H1 (cell line): ENCODE results near the gene CPNE5. TPM values are rescaled to one million over a fixed set of nuclear protein-coding genes. Genes with fewer than 3 reads are reported as not detected.

Experiments
- CTCF ChIA-PET: fragments of 300-600 bp; sonication (Branson Sonifier 250); formaldehyde crosslinking; loops from one replicate; lab custom pipeline; 2021; ENCODE audit not compliant: partially characterized antibody; lab: Charles Lee
- POLR2A ChIA-PET: fragments of 300-600 bp; sonication (Branson Sonifier 250); formaldehyde crosslinking; loops from one replicate; lab custom pipeline; 2021; ENCODE audit warnings: inconsistent platforms; ENCODE audit not compliant: partially characterized antibody; lab: Charles Lee
- DNase-seq, 2 experiments: peaks; one replicate each; pipeline versions ENCODE4 v3.0.0 to v3.0.0-alpha.2; 2010 to 2022; ENCODE audit warnings: low spot score in 2 of 2, low read depth in 1 of 2, mixed read lengths in 1 of 2
- FAIRE-seq: peaks from 2 replicates; lab custom pipeline; 2011; peaks lifted over from hg19 to GRCh38; lab: Jason Lieb, UNC
- H2AFZ ChIP-seq: 2 replicates; pipeline ENCODE4 v1.8.1; 2012; ENCODE audit warnings: low read length, inconsistent platforms
- H2AK5ac ChIP-seq: 2 replicates; pipeline ENCODE4 v1.6.1; 2013; ENCODE audit warnings: low read depth, low read length
- H2BK120ac ChIP-seq: replicated peaks from 2 replicates; pipeline ENCODE3; 2013; ENCODE audit warnings: low read depth, low read length, inconsistent platforms
- H2BK12ac ChIP-seq: 2 replicates; pipeline ENCODE4 v1.6.1; 2013; ENCODE audit warnings: low read depth, low read length
- H2BK15ac ChIP-seq: 2 replicates; pipeline ENCODE4 v1.6.1; 2013; ENCODE audit warnings: low read length
- H2BK20ac ChIP-seq: 2 replicates; pipeline ENCODE4 v1.6.1; 2013; ENCODE audit warnings: low read length
- H2BK5ac ChIP-seq: 2 replicates; pipeline ENCODE4 v1.6.1; 2013; ENCODE audit warnings: low read depth, low read length
- H3K14ac ChIP-seq: 2 replicates; pipeline ENCODE4 v1.6.1; 2013; ENCODE audit warnings: inconsistent platforms; ENCODE audit not compliant: insufficient read length
- H3K18ac ChIP-seq: 2 replicates; pipeline ENCODE4 v1.6.1; 2013; ENCODE audit warnings: low read length; ENCODE audit errors: extremely low read depth
- H3K23ac ChIP-seq: 2 replicates; pipeline ENCODE4 v1.6.1; 2013; ENCODE audit warnings: inconsistent platforms; ENCODE audit not compliant: insufficient read length
- H3K23me2 ChIP-seq: 2 replicates; pipeline ENCODE4 v1.6.1; 2013; ENCODE audit warnings: low read depth, low read length
- H3K27ac ChIP-seq: 2 replicates; pipeline ENCODE4 v1.6.1; 2011; ENCODE audit warnings: low read depth, low read length, inconsistent platforms
- H3K27me3 ChIP-seq, 4 experiments: replicated peaks in 1 of 4; 1 replicate in 1 of 4; 2 replicates in 3 of 4; pipeline versions ENCODE4 v1.6.1 to v1.8.1; 2011 to 2013; ENCODE audit warnings: low read length in 3 of 4, mild to moderate bottlenecking in 3 of 4, inconsistent platforms in 2 of 4, mixed read lengths in 2 of 4, moderate library complexity in 1 of 4; ENCODE audit not compliant: control insufficient read depth in 3 of 4, insufficient read depth in 3 of 4; ENCODE audit errors: extremely low read depth in 1 of 4
- H3K36me3 ChIP-seq, 4 experiments: 2 replicates each; pipeline versions ENCODE4 v1.6.1 to v1.8.1; 2011 to 2013; ENCODE audit warnings: mild to moderate bottlenecking in 4 of 4, low read length in 3 of 4, moderate library complexity in 2 of 4, control low read depth in 1 of 4, inconsistent platforms in 1 of 4; ENCODE audit not compliant: insufficient read depth in 4 of 4, control insufficient read depth in 2 of 4
- H3K4ac ChIP-seq: replicated peaks from 2 replicates; pipeline ENCODE3; 2013; ENCODE audit warnings: low read length, low read depth, mixed read lengths, inconsistent platforms; ENCODE audit not compliant: insufficient read length
- H3K4me1 ChIP-seq, 4 experiments: replicated peaks in 1 of 4; 1 replicate in 1 of 4; 2 replicates in 3 of 4; pipeline versions ENCODE4 v1.6.1 to v1.8.1; 2011 to 2013; ENCODE audit warnings: low read length in 3 of 4, inconsistent platforms in 2 of 4, mixed read lengths in 1 of 4; ENCODE audit not compliant: insufficient read depth in 4 of 4, control insufficient read depth in 3 of 4
- H3K4me2 ChIP-seq, 2 experiments: 2 replicates each; pipeline versions ENCODE4 v1.6.1 to v1.8.1; 2011 to 2013; ENCODE audit warnings: low read depth in 2 of 2, low read length in 2 of 2, control low read depth in 1 of 2, inconsistent platforms in 1 of 2, mild to moderate bottlenecking in 1 of 2; ENCODE audit not compliant: insufficient read depth in 1 of 2
- H3K4me3 ChIP-seq, 4 experiments: fragments of 200-600, 300-600 bp in 1 of 4; sonication (generic), shearing (Covaris generic), sonication (Bioruptor Twin) in 1 of 4; 2 replicates each; pipeline versions ENCODE4 v1.5.1 to v1.8.1; 2011 to 2016; ENCODE audit warnings: low read length in 4 of 4, low read depth in 3 of 4, control low read depth in 2 of 4, inconsistent platforms in 2 of 4, mild to moderate bottlenecking in 2 of 4, mixed read lengths in 1 of 4, moderate library complexity in 1 of 4; ENCODE audit not compliant: insufficient read depth in 2 of 4; ENCODE audit errors: extremely low read depth in 1 of 4
- H3K56ac ChIP-seq: replicated peaks from 2 replicates; pipeline ENCODE3; 2013; ENCODE audit warnings: low read depth, mild to moderate bottlenecking, mixed read lengths, low read length, inconsistent platforms; ENCODE audit not compliant: insufficient read length
- H3K79me1 ChIP-seq: 2 replicates; pipeline ENCODE4 v1.6.1; 2013; ENCODE audit warnings: low read depth, low read length, control low read depth
- H3K79me2 ChIP-seq, 2 experiments: 2 replicates each; pipeline versions ENCODE4 v1.6.1 to v1.8.1; 2012 to 2013; ENCODE audit warnings: low read length in 2 of 2, mild to moderate bottlenecking in 2 of 2, inconsistent platforms in 1 of 2; ENCODE audit not compliant: insufficient read depth in 2 of 2, control insufficient read depth in 1 of 2
- H3K9ac ChIP-seq, 4 experiments: replicated peaks in 1 of 4; 1 replicate in 1 of 4; 2 replicates in 3 of 4; pipeline versions ENCODE4 v1.6.1 to v1.8.1; 2011 to 2013; ENCODE audit warnings: low read depth in 3 of 4, low read length in 3 of 4, control low read depth in 2 of 4, mild to moderate bottlenecking in 2 of 4, moderate library complexity in 2 of 4, inconsistent platforms in 1 of 4; ENCODE audit errors: extremely low read depth in 1 of 4
- H3K9me3 ChIP-seq, 2 experiments: 2 replicates each; pipeline versions ENCODE4 v1.6.1 to v1.8.1; 2012 to 2013; ENCODE audit warnings: mild to moderate bottlenecking in 2 of 2, moderate library complexity in 2 of 2, control low read depth in 1 of 2, inconsistent platforms in 1 of 2, low read depth in 1 of 2, low read length in 1 of 2, mixed read lengths in 1 of 2; ENCODE audit not compliant: insufficient read depth in 2 of 2
- H4K20me1 ChIP-seq, 2 experiments: replicated peaks in 1 of 2; 2 replicates each; pipeline versions ENCODE3 to v1.8.1; 2011 to 2013; ENCODE audit warnings: inconsistent platforms in 2 of 2, low read length in 2 of 2, mild to moderate bottlenecking in 1 of 2; ENCODE audit not compliant: insufficient read depth in 2 of 2, control insufficient read depth in 1 of 2
- H4K5ac ChIP-seq: 2 replicates; pipeline ENCODE4 v1.6.1; 2013; ENCODE audit warnings: low read length, low read depth, mixed read lengths, inconsistent platforms; ENCODE audit not compliant: insufficient read length
- H4K8ac ChIP-seq: 2 replicates; pipeline ENCODE4 v1.8.0; 2013; ENCODE audit warnings: mild to moderate bottlenecking, moderate library complexity, low read length, inconsistent platforms; ENCODE audit not compliant: insufficient read depth; ENCODE audit errors: extremely low read depth
- H4K91ac ChIP-seq: replicated peaks from 2 replicates; pipeline ENCODE3; 2013; ENCODE audit warnings: low read length, mixed read lengths, inconsistent platforms; ENCODE audit not compliant: insufficient read length
- CHD2 ChIP-seq: IDR thresholded peaks from 2 replicates; pipeline ENCODE4 v1.6.1; 2012; ENCODE audit warnings: low read length, improper control_type of control experiment
- CTCF ChIP-seq, 3 experiments: IDR thresholded peaks; 1 replicate in 2 of 3; 2 replicates in 1 of 3; pipeline versions ENCODE4 v1.5.1 to v1.6.1; 2011; ENCODE audit warnings: low read length in 3 of 3, mild to moderate bottlenecking in 3 of 3, inconsistent platforms in 2 of 3, low read depth in 1 of 3, moderate library complexity in 1 of 3; ENCODE audit not compliant: insufficient read depth in 1 of 3; ENCODE audit errors: control extremely low read depth in 1 of 3
- EZH2 ChIP-seq: fragments of 200-600 bp; sonication (generic); IDR thresholded peaks from 2 replicates; pipeline ENCODE4 v1.7.1; 2012; ENCODE audit warnings: low read depth, mild to moderate bottlenecking, moderate library complexity, low read length, inconsistent platforms; ENCODE audit not compliant: severe bottlenecking
- KDM1A ChIP-seq: fragments of 200-600, 300-600 bp; sonication (generic); IDR thresholded peaks from 2 replicates; pipeline ENCODE4 v1.7.1; 2016; ENCODE audit warnings: mild to moderate bottlenecking, low read length, borderline replicate concordance
- MAX ChIP-seq: IDR thresholded peaks from 2 replicates; pipeline ENCODE4 v1.6.1; 2012; ENCODE audit warnings: inconsistent platforms
- RBBP5 ChIP-seq: IDR thresholded peaks from 2 replicates; pipeline ENCODE4 v1.7.1; 2012; ENCODE audit warnings: low read depth, mild to moderate bottlenecking, inconsistent platforms, low read length, moderate library complexity, borderline replicate concordance
- SAP30 ChIP-seq: fragments of 300-600 bp; sonication (generic); IDR thresholded peaks from 2 replicates; pipeline ENCODE4 v1.7.1; 2012; ENCODE audit warnings: low read length, moderate library complexity, mild to moderate bottlenecking, inconsistent platforms; ENCODE audit not compliant: insufficient read depth, insufficient replicate concordance
- TAF7 ChIP-seq: optimal IDR thresholded peaks from 2 replicates; pipeline ENCODE3; 2011; ENCODE audit warnings: low read depth, mild to moderate bottlenecking, inconsistent platforms, low read length, moderate library complexity, borderline replicate concordance
- TEAD4 ChIP-seq: IDR thresholded peaks from 2 replicates; pipeline ENCODE4 v1.6.1; 2012; ENCODE audit warnings: low read depth, low read length, inconsistent platforms, mixed read lengths
- WGBS, 2 experiments: shearing (Covaris generic) in 1 of 2; methylation state at CpG; one replicate each; pipeline versions ENCODE4 v1.1.6 to v1.1.7; 2013 to 2015; ENCODE audit warnings: low lambda C conversion rate in 2 of 2, mixed read lengths in 2 of 2, inconsistent platforms in 1 of 2, low coverage in 1 of 2, missing lambda C conversion rate in 1 of 2; ENCODE audit not compliant: insufficient replicate concordance in 2 of 2, insufficient coverage in 1 of 2, insufficient read length in 1 of 2; ENCODE audit errors: extremely low coverage in 1 of 2, missing lambda C conversion rate in 1 of 2; 5-methylcytosine and 5-hydroxymethylcytosine counted together
- polyA plus RNA-seq, 7 experiments: library from polyadenylated mRNA; depleted of rRNA in 3 of 7; stranded (reverse) in 5 of 7; unstranded in 2 of 7; fragments of >200 nt in 5 of 7; fragments of 200-250 nt in 2 of 7; gene quantifications; 1 replicate in 5 of 7; 2 replicates in 1 of 7; 4 replicates in 1 of 7; pipeline versions ENCODE4 v1.2.1 to v1.2.3, GENCODE V29; 2011 to 2013; ENCODE audit warnings: missing spikeins in 2 of 7, mixed read lengths in 2 of 7
- total RNA-seq: library from RNA; stranded (reverse); fragmentation: NEBNext Ultra II Directional; extraction: Animal tissue kit (Norgen Biotek cat#: 25700); gene quantifications from 2 replicates; pipeline ENCODE4 v1.2.1, GENCODE V29; 2021

CPNE5 gene
- total and polyA plus RNA-seq, 2 of the 8 experiments (the other 6 are each of a cell fraction or from before 2014, with no cell fraction given) = 0.88 to 1.8 TPM

GRCh38 chr6:36774331-36774730 is 64.9 kb downstream of the CPNE5 start:
- no peak overlapping the region for H4K5ac ChIP-seq
- H2BK5ac ChIP-seq = no peak overlapping the region
- H2BK15ac ChIP-seq = no peak overlapping the region
- H3K4me1 ChIP-seq = peaks cover 4 to 28% (median 20%) of the 10 kb centered on the region in 4 experiments
- no peaks in the 10 kb centered on the region for H3K79me2 ChIP-seq
- no peaks in the 10 kb centered on the region for H3K79me1 ChIP-seq
- no peak overlapping the region for H3K23ac ChIP-seq
- H3K4me3 ChIP-seq = no peak overlapping the region
- H2BK12ac ChIP-seq = no peak overlapping the region
- POLR2A ChIA-PET = interaction anchor here (0.9 kb wide), 1 partner anchor 10 kb away, joined by 3 read pairs; no protein-coding TSS in a partner anchor
- H2BK20ac ChIP-seq = no peak overlapping the region
- H2AK5ac ChIP-seq = no peak overlapping the region
- H2AFZ ChIP-seq = no peak overlapping the region
- 87% methylated on average over 5 of the region's 5 CpGs; no CpG with 5 or more reads in 1 of the 2 experiments for WGBS, 2 experiments
- H3K23me2 ChIP-seq = peaks cover 2% of the 10 kb centered on the region; the same call in 1 of the 2 replicates
- no peak for TF ChIP-seq CHD2
- TF ChIP-seq TEAD4 = 0 out of 2 replicates have a peak, but pooled peaks have one; percentile 7
- no peak for TF ChIP-seq RBBP5
- TF ChIP-seq CTCF (IDR thresholded peaks at IDR 0.05; ENCODE audit: control extremely low read depth in 1 of 3, insufficient read depth in 1 of 3, low read depth in 1 of 3, low read length in 3 of 3) = no peak
- TF ChIP-seq TAF7 = no peak
- no peak for TF ChIP-seq SAP30
- TF ChIP-seq EZH2 = no peak
- TF ChIP-seq MAX = no peak
- no peak for TF ChIP-seq KDM1A
- H3K9ac ChIP-seq = no peak overlapping the region
- no peak overlapping the region for H2BK120ac ChIP-seq
- H3K4me2 ChIP-seq = no peak overlapping the region
- FAIRE-seq = no peak
- no peak overlapping the region for H3K56ac ChIP-seq
- H3K27ac ChIP-seq = no peak overlapping the region
- peaks cover 0 to 4% (median 1%) of the 10 kb centered on the region in 4 experiments; a peak in 3 of 7 replicates for H3K27me3 ChIP-seq
- H4K91ac ChIP-seq = no peak overlapping the region
- H3K14ac ChIP-seq = no peak overlapping the region
- CTCF ChIA-PET = interaction anchor here (0.6 to 13.6 kb wide), 11 partner anchors 9 to 245 kb away, joined by 3 to 293 read pairs (median 7); no protein-coding TSS in a partner anchor
- no peak overlapping the region for H3K18ac ChIP-seq
- DNase-seq = no peak
- no peaks in the 10 kb centered on the region for H3K9me3 ChIP-seq
- no peaks in the 10 kb centered on the region for H4K20me1 ChIP-seq
- no peak overlapping the region for H4K8ac ChIP-seq
- no peak overlapping the region for H3K4ac ChIP-seq
- no peaks in the 10 kb centered on the region for H3K36me3 ChIP-seq
